HG02678 (cell line): ENCODE measurements around the gene TSHZ1.

Source experiments
- ATAC-seq: cut with Tn5 transposase; IDR thresholded peaks from one replicate; pipeline ENCODE4 v1.9.1; 2021; ENCODE audit warnings: mild to moderate bottlenecking, moderate library complexity; ENCODE audit not compliant: unreplicated experiment

TSHZ1 gene

GRCh38 chr18:75210274-75211001 is at the start of gene TSHZ1:
TSS of gene TSHZ1 (plus strand) at chr18:75210797. CDS start at chr18:75211877, 1,080 bp downstream.
- ATAC-seq, result peak; percentile 36

GRCh38 chr18:75161256-75162028 is 49.2 kb upstream of the TSHZ1 start:
- peak; percentile 64 for ATAC-seq

DNA sequence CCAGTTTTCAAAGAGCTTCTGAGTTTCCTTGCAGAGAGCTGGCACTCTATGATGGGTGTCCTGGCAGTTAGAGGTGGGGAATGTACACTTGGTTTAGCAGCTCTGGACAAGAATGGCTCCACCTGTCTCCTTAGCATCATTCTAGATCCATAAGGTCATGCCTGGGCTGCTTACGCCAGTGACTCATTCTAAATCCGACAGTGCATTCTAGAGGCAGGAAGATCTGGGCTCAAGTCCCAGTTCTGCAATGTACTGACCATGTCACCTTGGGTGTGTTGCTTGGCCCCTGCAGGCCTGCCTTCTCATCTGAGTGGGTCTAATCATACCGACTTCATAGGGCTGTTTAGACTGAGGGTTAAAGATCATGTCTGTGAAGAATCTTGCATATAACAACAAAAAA is 48.1 kb upstream of the TSHZ1 start:
- no peak for ATAC-seq

DNA sequence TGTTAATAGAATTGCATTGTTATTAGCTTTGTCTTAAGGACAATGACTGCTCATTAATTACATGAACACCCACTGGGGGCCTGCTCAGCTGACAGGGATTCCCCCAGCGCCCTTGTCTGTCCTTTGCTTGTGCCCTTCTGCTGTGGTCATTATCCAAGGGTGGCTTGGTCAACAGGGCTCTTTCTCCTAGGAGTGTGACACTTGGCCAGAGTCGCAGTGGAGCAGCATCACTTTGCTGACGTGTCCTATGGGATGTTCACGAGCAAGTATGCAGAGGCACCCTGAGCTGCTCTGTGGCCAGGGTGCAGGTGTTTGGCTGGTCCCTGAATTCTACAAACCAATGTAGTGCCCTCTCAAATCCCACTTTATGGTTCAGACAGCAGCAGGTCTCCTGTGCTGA is 47.6 kb upstream of the TSHZ1 start:
- ATAC-seq, result no peak

- ATAC-seq, result no peak
These were observed 46.9 kb upstream of the TSHZ1 start for GRCh38 chr18:75163736-75164135.

- ATAC-seq, result no peak
These were observed 46.1 kb upstream of the TSHZ1 start for GRCh38 chr18:75164479-75164878.

GRCh38 chr18:75165926-75166325 is 44.7 kb upstream of the TSHZ1 start:
- ATAC-seq, result no peak

DNA sequence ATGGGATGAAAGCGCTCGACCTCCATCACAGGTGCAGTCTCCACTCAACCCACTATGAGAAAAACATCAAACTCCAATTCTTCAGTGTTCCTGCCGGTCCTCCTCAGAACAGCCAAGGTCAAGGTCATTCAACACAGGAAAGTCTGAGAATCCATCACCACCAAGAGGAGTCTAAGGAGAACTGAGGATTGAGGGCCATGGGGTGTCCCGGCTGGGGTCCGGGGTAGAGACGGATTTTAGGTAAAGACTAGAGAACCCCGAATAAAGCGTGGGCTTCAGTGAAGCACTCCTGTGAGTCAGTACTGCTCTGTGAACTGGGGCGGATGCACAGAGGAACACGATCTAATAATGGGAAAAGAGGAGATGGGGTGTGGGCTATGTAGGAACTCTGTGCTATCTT is 43.5 kb upstream of the TSHZ1 start:
- no peak for ATAC-seq

GRCh38 chr18:75167759-75168618 is 42.6 kb upstream of the TSHZ1 start:
- no peak for ATAC-seq

GRCh38 chr18:75168619-75169018 is 42.0 kb upstream of the TSHZ1 start:
- ATAC-seq, result no peak

- ATAC-seq, result no peak
These were observed 41.2 kb upstream of the TSHZ1 start for GRCh38 chr18:75169411-75169810.

DNA sequence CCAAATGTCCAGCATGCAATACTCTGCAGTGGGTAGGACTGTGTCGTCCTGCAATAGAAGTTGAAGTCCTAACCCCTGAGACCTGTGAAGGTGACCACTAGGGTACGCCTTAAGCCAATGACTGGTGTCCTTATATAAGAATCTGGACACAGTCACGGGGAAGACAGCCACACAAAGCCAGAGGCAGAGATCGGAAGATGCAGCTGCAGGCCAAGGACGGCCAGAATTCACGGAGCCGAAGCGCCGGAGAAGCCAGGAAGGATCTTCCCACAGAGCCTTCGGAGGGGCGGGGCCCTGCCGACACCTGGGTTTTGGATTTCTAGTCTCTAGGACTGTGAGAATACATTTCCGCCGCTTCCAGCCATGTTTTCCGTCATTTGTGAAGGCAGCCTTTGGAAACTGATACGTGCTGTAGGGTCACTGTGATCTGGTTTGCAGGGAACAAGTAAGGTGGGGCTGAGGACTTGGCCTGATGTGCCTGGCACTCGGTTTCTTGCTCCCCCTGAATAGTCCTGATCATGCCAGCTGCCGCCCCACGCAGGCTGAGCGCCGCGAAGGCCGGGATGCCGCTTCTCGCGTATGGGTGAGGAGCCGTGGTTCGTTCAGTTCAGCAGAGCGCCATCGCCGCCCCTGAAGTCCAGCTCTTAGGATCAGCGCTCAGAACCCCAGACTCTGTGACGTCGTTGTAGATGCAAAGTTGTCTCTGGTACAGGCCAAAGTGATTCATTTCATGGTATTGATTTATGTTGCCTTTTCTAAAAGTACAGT is 40.4 kb upstream of the TSHZ1 start:
- ATAC-seq, result no peak

- ATAC-seq, result no peak
These were observed 39.7 kb upstream of the TSHZ1 start for GRCh38 chr18:75170916-75171315.

DNA sequence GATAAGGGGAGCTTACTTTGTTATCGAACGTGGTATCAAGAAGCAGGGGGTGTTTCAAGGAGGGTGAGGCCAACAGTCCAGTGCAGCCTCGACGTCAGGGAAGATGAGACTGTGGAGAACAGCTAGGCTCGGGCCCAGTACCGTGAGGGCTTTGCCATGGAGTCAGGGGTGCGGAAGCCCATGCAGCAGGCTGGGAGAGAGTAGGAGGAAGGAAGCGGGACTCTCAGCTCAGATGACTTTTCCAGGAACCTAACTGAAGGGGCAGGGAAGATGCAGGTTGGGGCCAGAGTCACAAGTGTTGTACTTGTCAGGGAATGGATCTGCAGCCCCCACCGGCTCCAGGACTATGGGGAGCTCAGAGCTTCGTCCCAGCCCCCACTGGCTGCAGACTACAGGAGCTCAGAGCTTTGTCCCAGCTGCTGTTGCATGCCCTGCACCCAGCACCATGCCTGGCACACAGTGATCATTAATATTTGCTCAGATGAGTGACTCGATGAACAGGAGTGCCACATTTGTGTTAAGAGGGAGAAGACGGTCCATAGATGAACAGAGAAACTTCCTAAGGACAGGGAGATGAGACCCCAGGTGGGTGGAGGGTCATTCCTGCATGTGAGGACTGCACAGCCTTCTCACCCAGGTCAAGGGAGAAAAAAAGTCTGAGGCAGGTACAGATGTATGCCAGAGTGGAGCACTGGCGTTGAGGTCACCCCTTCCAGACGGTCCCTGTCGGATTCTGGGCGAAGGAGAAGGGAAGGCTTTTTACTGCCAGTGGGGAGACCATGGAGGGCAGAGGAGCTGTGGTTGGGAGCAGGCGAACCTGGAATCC is 38.1 kb upstream of the TSHZ1 start:
- peak; percentile 24 for ATAC-seq

DNA sequence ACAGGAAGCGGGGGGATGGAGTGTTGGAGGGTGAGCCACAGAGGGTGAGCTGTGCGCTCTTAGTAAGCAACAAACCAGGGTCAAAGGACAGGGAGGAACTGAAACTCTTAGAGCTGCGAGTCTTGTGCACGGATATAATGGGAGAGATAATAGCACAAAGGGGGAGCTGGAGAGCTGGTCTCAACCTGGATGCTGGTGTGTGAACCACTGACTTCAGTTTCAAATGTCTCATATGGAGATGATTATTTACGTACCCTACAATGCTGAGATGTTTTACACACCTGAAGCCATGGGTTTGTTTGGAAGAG is 37.5 kb upstream of the TSHZ1 start:
- ATAC-seq, result peak; percentile 99

DNA sequence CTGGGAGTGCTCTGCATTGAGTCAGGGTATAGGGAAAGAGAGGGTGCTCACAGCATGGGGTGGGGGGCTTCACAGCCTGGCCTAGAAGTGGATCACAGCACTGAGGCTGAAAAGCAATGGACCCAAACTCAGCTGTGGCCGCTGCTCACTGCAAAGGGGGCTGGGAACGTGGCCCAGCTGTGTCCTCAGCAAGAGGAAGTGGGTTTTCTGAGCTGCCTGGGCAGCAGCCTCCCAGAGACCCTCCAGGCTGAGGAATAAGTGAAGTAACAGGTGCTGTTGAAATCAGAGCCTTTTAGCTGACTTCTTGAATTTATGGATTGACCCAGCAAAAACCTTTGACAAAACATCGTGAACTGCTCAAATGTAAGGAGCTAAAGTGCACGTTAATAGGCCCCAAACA is 36.9 kb upstream of the TSHZ1 start:
- ATAC-seq, result no peak

- no peak for ATAC-seq
These were observed 33.7 kb upstream of the TSHZ1 start for GRCh38 chr18:75176849-75177248.

- no peak for ATAC-seq
These were observed 32.2 kb upstream of the TSHZ1 start for GRCh38 chr18:75178376-75178775.

DNA sequence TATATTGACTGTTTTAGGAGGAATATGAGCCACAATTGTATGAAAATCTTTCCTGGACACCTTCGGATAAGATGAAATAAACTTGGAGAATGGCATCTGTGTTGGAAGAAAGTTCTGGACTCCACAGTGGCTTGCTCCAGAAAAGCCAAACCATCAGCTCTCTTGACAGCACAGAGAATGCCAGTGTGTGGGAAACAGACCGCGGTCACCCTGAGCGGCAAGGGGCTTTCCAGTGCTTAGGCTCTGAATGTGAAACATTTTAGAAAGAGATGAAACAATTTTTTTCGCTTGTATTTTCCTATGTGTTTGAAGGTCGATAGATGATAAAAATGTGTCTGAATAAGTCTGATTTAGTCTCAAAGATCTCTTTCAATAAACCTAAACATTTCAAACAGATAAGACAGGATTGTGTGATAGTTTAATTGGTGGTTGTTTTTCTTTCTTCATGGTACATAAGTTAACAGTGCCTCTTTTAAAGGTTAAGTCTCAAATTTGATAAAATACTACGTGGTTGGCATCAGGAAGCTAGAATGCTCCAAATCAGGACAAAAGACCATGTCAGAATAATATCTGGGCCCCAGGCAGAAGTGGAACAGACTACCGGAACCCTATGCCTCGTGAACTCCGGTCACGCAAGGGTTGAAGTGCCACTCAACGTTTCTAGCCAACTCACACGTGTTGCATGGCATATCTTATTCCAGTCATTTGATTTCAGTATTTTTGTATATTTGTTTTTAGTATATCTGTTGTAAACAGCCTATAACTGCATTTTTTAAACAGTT is 30.6 kb upstream of the TSHZ1 start:
- no peak for ATAC-seq
